NCI-H2227 (cell line): Measurements from ENCODE around the gene KCNJ12.
"Not testable (repeated sequence)": the region's sequence is repeated elsewhere in the genome, so short reads cannot be mapped to it uniquely, and the experiment has no call there.

Experiments used
- DNase-seq: peaks from one replicate; lab custom pipeline; 2025; ENCODE audit not compliant: unreplicated experiment; lab: John Stamatoyannopoulos, UW

The KCNJ12 gene

DNA sequence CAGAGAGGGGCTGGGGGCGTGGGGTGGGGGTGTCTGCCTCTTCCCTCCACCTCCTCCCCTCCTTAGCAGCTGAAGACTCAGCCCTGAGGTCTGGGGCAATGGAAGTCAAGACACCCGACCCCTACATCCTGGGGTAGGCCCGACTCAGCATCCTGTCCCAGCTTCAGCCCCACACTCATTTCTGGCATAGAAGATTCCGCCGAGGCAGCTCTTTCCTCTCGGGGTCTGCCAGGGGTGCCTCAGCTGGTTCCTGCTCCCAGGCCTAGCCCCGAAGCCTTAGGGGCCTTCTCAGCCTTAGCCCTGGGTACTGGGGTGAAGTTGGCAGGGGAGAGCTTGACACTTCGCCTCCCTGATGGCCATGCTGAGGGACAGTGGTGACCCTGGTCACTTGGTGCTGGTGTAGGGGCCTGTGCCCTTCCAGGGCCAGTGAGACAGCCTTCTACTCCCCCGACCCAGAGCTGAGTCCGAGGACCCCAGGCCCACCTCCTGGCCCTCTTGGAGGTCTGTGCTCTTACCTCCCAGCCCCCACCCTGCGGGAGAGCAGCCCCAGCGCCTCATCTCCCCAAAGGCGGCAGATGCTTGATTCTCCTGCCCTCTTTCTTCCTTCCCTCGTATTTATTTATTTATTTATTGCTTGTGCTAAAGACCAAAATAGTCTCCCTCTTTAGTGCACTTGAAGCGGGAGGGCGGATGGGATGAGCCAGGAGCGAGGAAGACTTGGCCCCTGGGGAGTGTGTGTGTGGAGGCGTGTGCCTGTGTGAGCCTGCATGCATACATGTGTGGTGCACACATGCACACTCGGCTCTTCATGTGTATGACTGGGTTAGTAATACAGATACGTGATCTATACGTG lies 42.5 kb downstream of the KCNJ12 start:
- DNase-seq: no peak

- DNase-seq: no peak
These were observed 43.4 kb downstream of the KCNJ12 start for GRCh38 chr17:21419299-21420239.

- not testable (repeated sequence) for DNase-seq
These were observed 44.4 kb downstream of the KCNJ12 start for GRCh38 chr17:21420503-21421090.

DNA sequence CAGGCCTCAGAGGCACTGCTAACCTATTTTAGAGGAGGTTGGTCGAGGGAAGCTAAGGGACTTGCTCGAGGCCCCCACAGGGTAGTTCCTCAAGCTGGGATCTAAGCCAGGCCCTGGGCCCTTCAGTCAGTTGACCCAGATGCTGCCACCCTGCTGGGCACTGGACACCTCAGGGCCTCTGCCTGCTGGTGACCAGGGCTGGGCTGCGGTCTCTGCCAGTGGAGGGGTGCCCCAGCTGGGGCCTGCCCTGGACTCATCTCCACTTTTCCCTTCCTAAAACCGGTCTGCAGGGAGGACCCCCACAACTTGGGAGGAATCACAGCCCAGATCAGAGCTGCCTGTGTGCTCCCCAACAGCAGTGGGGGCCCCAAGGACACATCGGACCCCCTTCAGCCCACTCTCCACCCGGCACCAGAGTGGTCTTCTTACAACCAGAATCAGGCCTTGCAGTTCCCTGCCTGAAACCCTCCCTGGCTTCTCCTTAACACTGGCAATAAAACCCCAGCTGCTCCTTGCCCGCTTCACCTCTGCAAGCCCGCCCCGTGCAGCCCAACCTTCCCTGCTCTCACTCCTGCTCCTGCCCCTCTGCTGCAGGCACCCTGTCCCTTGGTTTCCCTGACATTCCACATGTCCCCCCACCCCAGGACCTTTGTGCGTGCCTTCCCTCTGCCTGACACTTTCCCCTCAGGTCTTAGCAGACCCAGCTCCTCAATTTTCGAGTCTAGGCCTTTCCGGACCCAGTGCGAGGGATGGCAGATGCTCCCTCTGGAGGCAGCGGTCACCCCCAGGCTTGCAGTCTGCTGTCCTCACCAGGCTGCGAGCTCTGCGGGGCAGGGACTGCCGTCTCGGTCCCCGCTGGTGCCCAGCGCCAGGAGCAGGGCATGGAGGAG lies 45.5 kb downstream of the KCNJ12 start:
- not testable (repeated sequence) for DNase-seq

DNA sequence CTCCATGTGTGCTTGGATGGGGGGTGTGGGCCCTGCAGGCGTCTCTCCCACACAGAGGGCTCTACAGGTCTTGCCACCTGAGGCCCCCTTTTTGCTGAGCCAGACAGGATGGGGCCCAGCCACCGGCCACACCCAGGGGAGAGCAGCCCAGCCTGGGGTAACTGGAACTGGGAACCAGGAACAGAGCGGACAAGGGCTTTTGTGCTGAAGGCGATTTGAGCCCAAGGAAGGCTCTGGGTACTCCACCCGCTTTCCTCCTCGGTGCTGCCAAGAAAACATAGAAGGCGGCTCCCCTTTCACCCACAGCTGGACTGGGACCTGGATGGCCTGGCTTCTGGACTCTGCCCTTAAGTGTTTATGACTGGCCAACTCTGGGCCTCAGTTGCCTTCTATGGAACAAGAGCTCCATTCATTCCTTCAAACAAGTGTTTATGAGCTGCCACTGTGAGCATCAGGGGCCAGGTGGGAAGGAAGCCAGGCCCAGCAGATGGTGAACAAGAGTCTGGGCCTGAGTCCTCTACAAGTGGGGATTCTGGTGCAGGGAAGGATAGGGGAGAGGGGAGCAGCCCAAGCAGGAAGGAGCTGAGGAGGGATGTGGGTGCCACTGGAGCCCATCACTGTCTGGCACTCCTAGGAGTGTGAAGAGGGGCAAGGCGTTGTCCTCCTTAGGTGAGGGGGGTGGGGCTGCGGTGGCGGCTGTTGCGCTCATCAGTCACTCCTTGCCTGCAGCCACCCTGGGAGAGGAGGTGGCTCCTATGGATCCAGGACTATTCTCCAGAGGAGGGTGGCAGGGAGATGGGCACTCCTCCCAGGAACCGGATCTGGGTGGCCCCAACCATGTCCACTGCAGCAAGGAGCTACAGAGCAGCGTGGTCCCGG lies 46.4 kb downstream of the KCNJ12 start:
- DNase-seq: not testable (repeated sequence)

DNA sequence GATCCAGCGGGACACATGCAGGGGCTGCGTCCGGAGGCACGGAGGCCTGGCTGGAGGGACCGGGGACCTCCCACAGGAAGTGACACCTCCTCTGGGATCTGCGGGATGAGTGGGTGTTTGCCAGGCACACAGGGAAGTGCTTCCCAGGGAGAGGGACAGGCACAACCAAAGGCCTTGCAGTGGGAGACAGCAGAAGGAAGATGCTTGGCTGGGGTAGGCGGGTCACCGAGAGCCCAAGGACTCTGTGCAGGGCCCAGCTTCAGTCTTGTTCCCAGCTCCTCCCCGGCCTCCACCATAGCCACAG lies 47.0 kb downstream of the KCNJ12 start:
- DNase-seq: not testable (repeated sequence)

GRCh38 chr17:21424697-21425096 lies 48.5 kb downstream of the KCNJ12 start:
- not testable (repeated sequence) for DNase-seq

DNA sequence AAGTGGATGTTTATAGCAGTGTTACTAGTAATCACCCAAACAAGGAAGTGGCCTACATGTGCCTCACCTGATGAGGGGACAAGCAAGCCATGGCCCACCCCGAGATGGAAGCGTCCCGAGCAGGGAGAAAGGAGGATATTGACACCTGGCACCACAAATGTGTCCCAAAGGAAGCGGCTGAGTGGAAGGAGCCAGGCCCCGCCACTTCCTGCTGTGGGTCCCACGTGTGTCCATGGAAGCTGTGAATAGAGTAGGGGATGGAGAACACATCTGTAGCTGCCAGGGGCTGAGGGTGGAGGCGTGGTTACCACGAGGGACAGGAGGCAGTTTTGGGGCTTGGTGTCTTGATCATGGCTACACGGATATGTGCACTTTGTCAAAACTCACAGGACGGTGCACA lies 49.2 kb downstream of the KCNJ12 start:
- no peak for DNase-seq

DNA sequence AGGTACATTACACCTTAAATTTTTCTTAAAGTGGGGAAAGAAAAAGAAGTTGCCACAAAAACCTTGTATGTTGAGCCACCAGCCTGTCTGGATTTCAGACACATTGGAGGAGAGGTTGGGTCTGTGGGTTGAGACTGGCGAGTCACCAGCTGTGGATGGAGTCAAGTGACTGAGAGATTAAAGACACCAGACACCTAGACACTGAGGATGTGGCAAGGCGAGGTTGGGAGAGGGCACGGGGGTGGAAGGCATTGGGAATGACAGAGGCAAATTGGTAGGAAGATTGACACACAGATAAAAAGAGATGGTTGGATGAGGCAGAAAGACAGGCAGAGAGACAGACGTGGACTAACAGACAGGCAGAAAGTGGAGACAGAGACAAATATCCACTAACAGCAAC lies 49.6 kb downstream of the KCNJ12 start:
- no peak for DNase-seq

DNA sequence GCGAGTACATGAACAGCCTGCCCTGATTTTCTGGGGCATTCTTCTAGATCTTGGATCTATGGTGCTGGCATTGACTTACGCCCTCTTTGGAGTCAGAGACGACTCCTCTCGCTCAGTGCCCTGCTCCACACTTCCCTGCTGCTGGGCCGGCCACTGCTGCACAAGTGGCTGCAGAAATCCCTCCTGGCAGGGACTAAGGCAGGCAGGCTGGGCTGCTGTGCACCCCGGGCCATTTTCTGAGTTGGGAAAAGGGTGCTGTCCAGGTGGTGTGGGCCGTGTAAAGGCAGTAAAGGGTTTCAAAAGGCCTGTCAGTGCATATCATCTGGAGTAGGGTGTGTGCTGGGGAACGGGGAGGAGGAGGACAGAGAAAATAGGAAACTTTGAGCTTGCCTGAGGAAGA lies 50.1 kb downstream of the KCNJ12 start:
- DNase-seq: not testable (repeated sequence)

GRCh38 chr17:21426876-21427275 lies 50.7 kb downstream of the KCNJ12 start:
- DNase-seq: not testable (repeated sequence)

DNA sequence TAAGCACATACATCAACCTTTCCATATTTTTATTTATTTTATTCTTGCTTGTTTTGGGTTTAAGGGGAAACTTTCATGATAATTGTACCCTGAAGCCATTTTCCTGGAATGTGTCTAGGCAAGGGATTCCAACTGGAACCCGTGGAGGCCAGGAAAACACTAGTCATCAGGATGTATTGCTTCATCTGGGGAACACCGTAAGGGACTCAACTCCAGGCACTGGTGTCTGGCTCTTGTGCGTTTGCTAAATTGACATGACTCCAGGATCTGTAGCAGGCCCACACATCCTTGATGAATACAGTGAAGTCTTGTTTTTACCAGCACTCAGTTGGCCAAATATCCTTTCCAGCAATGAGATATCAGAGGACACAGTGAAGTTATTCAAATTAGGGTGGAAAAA lies 51.6 kb downstream of the KCNJ12 start:
- not testable (repeated sequence) for DNase-seq

DNA sequence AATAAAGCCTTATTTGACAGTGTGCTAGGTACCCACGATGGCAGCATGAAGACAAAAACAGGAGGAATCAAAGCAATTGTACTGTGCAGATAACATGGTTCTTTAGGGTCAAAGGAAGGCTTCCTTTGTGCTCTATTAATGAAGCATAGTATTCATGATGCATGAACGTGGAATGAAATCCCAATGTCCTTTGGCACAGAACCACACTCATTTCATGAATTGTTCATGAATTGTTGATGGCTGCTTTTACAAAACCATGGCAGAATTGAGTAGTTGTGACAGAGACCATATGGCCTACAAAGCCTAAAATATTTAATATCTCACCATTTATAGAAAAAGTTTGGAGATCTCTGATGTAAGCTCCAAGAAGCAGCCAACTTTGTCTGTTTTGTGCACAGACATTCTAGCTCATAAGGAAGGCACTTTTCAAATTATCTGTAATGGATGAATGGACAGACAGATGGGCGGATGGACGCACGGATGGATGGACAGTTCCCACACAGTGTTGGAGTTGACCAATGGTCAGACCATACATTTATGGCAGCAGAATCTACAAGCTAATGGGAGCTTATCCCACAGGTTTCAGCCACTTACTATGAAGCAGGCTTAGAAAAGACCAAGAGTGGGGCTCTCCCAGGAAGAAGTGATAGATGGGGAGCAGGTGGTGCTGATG lies 52.7 kb downstream of the KCNJ12 start:
- DNase-seq: not testable (repeated sequence)

DNA sequence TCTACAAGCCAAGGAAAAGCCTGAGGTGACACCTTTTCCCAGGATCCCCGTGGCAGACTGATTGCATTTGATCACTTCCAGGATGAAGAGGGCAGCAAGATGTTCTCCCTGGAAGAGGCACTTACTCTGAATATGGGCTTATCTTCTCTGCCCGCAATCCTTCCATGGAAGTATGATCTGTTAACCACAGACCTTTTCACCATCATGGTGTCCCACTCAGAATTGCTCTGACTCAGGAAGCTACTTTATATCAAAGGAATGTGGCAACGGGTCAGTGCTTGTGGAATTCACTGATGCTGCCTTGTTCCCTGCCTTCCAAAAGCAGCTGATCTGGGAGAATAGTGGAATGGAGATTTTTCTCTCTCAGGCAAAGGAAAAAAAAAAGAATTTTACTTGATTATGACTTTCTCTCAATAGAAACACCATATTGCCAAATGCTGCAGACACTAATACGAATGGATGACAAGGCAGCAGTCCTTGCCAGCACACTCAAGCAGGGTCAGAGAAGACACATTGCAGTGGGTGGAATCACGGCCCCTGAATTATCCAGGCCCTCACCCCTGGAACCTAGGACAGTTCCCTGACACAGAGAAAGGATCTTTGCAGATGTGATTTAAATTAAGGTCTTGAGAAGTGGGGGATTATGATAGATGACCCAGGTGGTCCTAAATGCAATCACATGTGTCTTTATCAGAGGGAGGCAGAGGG lies 53.9 kb downstream of the KCNJ12 start:
- DNase-seq: not testable (repeated sequence)

- DNase-seq: not testable (repeated sequence)
These were observed 57.8 kb downstream of the KCNJ12 start for GRCh38 chr17:21433971-21434370.

DNA sequence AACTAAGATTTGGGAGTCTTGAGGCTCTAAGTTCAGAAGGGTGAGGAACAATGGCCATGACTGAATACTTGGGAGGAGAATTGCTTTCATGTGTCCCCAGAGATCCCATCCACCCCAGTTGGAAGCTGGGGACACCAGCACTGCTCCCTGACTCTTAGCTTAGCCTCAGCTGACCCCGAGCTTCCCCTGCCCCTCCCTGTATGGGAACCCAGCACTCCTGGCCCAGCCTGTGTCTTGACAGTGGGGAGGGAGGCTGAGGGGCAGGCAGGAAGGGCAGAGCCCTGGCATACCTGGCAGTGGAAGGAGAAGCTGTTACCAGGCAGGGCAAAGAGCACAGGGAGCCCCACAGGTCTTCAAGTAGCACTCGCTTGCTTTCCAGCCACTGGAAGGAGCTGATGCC lies 58.8 kb downstream of the KCNJ12 start:
- DNase-seq: not testable (repeated sequence)

DNA sequence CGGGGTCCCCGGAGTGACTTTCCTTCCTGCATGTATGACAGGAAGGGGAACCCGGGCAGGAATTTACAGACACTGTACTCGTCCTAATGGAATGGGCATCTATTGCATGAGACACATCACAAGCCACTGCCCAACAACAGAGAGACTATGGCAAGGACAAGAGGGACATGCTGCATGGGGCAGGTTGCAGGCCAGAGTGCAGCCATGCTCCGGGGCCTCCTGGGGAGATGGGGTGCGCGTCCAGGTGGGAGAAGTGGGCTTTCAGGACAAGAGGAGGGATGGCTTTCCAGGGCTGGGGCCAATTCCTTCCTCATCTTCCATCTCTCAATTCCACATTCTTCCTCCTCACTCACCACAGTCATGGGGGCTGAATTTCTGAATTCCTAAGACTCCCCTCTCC lies 60.3 kb downstream of the KCNJ12 start:
- not testable (repeated sequence) for DNase-seq
